HCT116 (cell line): ENCODE results near the gene GMDS. TPM values are rescaled to one million over a fixed set of nuclear protein-coding genes. Genes with fewer than 3 reads are reported as not detected.
A peak's percentile ranks its signal among the peaks of the same experiment; 100 is the strongest.

Experiments used
- ATAC-seq: fragments of 200-7000 bp; cut with Tn5 transposase; 2 replicates; pipeline ENCODE4 v1.9.1; 2020; ENCODE audit warnings: mild to moderate bottlenecking, moderate library complexity
- BruUV-seq: library from RNA; stranded (reverse); fragments of 400-500 nt; replicated peaks from 2 replicates; lab custom pipeline; 2021; lab: Mats Ljungman, UMichigan
- CTCF ChIA-PET: fragments of 300-600 bp; sonication (Branson Sonifier 250); formaldehyde crosslinking; loops from one replicate; lab custom pipeline; 2021; ENCODE audit warnings: antibody characterized with exemption; lab: Charles Lee
- POLR2A ChIA-PET: fragments of 300-600, 350-600 bp; sonication (Branson Sonifier 250); formaldehyde crosslinking; loops from one replicate; lab custom pipeline; 2021; ENCODE audit warnings: antibody characterized with exemption; lab: Charles Lee
- RAD21 ChIA-PET, 2 experiments: fragments of 300-600 bp; sonication (Branson Sonifier 250); formaldehyde crosslinking; loops; one replicate each; lab custom pipeline; 2023; ENCODE audit warnings: low total read pairs in 2 of 2; ENCODE audit not compliant: uncharacterized antibody in 2 of 2, unreplicated experiment in 2 of 2, low non-redundant PET in 1 of 2; lab: Charles Lee
- DNase-seq: peaks from one replicate; pipeline ENCODE4 v3.0.0-alpha.2; 2010; ENCODE audit warnings: low read depth, low spot score
- H2AFZ ChIP-seq: fragments of 200-600 bp; shearing (Covaris generic), sonication (generic); 2 replicates; pipeline ENCODE4 v1.6.1; 2017; ENCODE audit warnings: low read depth, mixed run types, mixed read lengths, antibody characterized with exemption, low read length; ENCODE audit not compliant: poor library complexity, severe bottlenecking
- H3K27ac ChIP-seq: 2 replicates; pipeline ENCODE4 v1.5.1; 2012; ENCODE audit warnings: low read depth, low read length
- H3K27me3 ChIP-seq: fragments of 200-600 bp; sonication (generic); 2 replicates; pipeline ENCODE4 v1.6.1; 2016; ENCODE audit warnings: mixed run types, low read length, mixed read lengths; ENCODE audit not compliant: insufficient read depth
- H3K36me3 ChIP-seq, 2 experiments: fragments of 200-500 bp in 1 of 2; fragments of 200-600 bp in 1 of 2; sonication (Bioruptor generic) in 1 of 2; sonication (generic) in 1 of 2; 2 replicates each; pipeline versions ENCODE4 v1.5.1 to v1.6.1; 2014 to 2016; ENCODE audit warnings: low read length in 2 of 2, inconsistent platforms in 1 of 2, mixed read lengths in 1 of 2, mixed run types in 1 of 2; ENCODE audit not compliant: insufficient read depth in 2 of 2, control insufficient read depth in 1 of 2
- H3K4me1 ChIP-seq, 2 experiments: fragments of 200-600 bp in 1 of 2; sonication (generic) in 1 of 2; 2 replicates each; pipeline versions ENCODE4 v1.5.1 to v1.6.1; 2012 to 2017; ENCODE audit warnings: low read length in 2 of 2, inconsistent platforms in 1 of 2, mild to moderate bottlenecking in 1 of 2, mixed read lengths in 1 of 2, mixed run types in 1 of 2, moderate library complexity in 1 of 2; ENCODE audit not compliant: insufficient read depth in 2 of 2, control insufficient read depth in 1 of 2
- H3K4me2 ChIP-seq: fragments of 200-600 bp; sonication (generic); 2 replicates; pipeline ENCODE4 v1.6.1; 2017; ENCODE audit warnings: mixed run types, low read length, mixed read lengths
- H3K4me3 ChIP-seq, 2 experiments: fragments of 200-600 bp in 1 of 2; sonication (generic) in 1 of 2; replicated peaks in 1 of 2; 2 replicates each; pipeline ENCODE4 v1.5.1; 2011 to 2016; ENCODE audit warnings: low read length in 2 of 2, control low read depth in 1 of 2, low read depth in 1 of 2, mild to moderate bottlenecking in 1 of 2, mixed read lengths in 1 of 2, mixed run types in 1 of 2
- H3K79me2 ChIP-seq: fragments of 200-600 bp; sonication (generic); 2 replicates; pipeline ENCODE4 v1.6.1; 2017; ENCODE audit warnings: mild to moderate bottlenecking, mixed run types, low read length, moderate library complexity, mixed read lengths; ENCODE audit not compliant: insufficient read depth
- H3K9ac ChIP-seq: fragments of 200-600 bp; sonication (generic); 2 replicates; pipeline ENCODE4 v1.6.1; 2016; ENCODE audit warnings: low read length, mixed read lengths
- H3K9me2 ChIP-seq: fragments of 200-600 bp; sonication (generic), shearing (Covaris generic); 2 replicates; pipeline ENCODE4 v1.6.1; 2017; ENCODE audit warnings: mixed run types, mild to moderate bottlenecking, moderate library complexity; ENCODE audit not compliant: insufficient read depth
- H3K9me3 ChIP-seq, 2 experiments: fragments of 200-500 bp in 1 of 2; fragments of 200-600 bp in 1 of 2; sonication (Bioruptor generic) in 1 of 2; sonication (generic) in 1 of 2; 2 replicates each; pipeline ENCODE4 v1.6.1; 2014 to 2017; ENCODE audit warnings: low read length in 2 of 2, mixed read lengths in 2 of 2, inconsistent platforms in 1 of 2, low read depth in 1 of 2, mild to moderate bottlenecking in 1 of 2, mixed run types in 1 of 2, moderate library complexity in 1 of 2; ENCODE audit not compliant: control insufficient read depth in 1 of 2, insufficient read depth in 1 of 2
- H4K20me1 ChIP-seq: fragments of 200-600 bp; sonication (generic), shearing (Covaris generic); 2 replicates; pipeline ENCODE4 v1.6.1; 2017; ENCODE audit warnings: mixed run types, mild to moderate bottlenecking, moderate library complexity; ENCODE audit not compliant: insufficient read depth
- CBX3 ChIP-seq: IDR thresholded peaks from 2 replicates; pipeline ENCODE4 v1.6.1; 2012; ENCODE audit warnings: low read depth
- EGR1 ChIP-seq: IDR thresholded peaks from 2 replicates; pipeline ENCODE4 v1.6.1; 2012; ENCODE audit warnings: low read depth
- EZH2 ChIP-seq: fragments of 200-600 bp; sonication (generic); IDR thresholded peaks from 2 replicates; pipeline ENCODE4 v1.6.1; 2017; ENCODE audit warnings: antibody characterized with exemption, mixed run types
- JUND ChIP-seq: IDR thresholded peaks from 2 replicates; pipeline ENCODE4 v1.6.1; 2012
- POLR2A ChIP-seq: IDR thresholded peaks from 2 replicates; pipeline ENCODE4 v1.7.0; 2011; ENCODE audit warnings: borderline replicate concordance; ENCODE audit not compliant: insufficient read depth, insufficient read length; ENCODE audit errors: extremely low read depth
- RAD21 ChIP-seq: IDR thresholded peaks from 2 replicates; pipeline ENCODE4 v1.6.1; 2012; ENCODE audit warnings: low read depth, mild to moderate bottlenecking
- SIN3A ChIP-seq: IDR thresholded peaks from 2 replicates; pipeline ENCODE4 v1.6.1; 2012; ENCODE audit warnings: low read depth
- SRF ChIP-seq: IDR thresholded peaks from 2 replicates; pipeline ENCODE4 v1.6.1; 2012; ENCODE audit warnings: low read depth
- TCF7L2 ChIP-seq: IDR thresholded peaks from 2 replicates; pipeline ENCODE4 v1.7.0; 2011; ENCODE audit warnings: borderline replicate concordance, inconsistent platforms; ENCODE audit not compliant: insufficient read depth, insufficient read length; ENCODE audit errors: extremely low read depth
- ZFX ChIP-seq: fragments of 450-650 bp; IDR thresholded peaks from 2 replicates; pipeline ENCODE4 v1.6.1; 2017
- intact Hi-C: fragments of 100-400 bp; cut with micrococcal nuclease; formaldehyde crosslinking; loops from 2 replicates; pipeline ENCODE4 v1.10.0; 2022
- total RNA-seq: library from RNA; stranded (reverse); gene quantifications from one replicate; pipeline ENCODE4 v1.2.1, GENCODE V29; 2021; ENCODE audit not compliant: unreplicated experiment
- TF ChIP-seq, protein P1 (sequence below): IDR thresholded peaks from 2 replicates; pipeline ENCODE4 v1.6.1; 2012; ENCODE audit warnings: low read depth
- TF ChIP-seq, protein P2 (sequence below), 3 experiments: fragments of 200-600 bp in 1 of 3; sonication (generic) in 1 of 3; IDR thresholded peaks in 2 of 3; conservative IDR thresholded peaks in 1 of 3; 2 replicates each; pipeline ENCODE4 v1.5.1; 2012 to 2017; ENCODE audit warnings: low read depth in 2 of 3, low read length in 2 of 3, antibody characterized with exemption in 1 of 3, borderline replicate concordance in 1 of 3, control low read depth in 1 of 3, mild to moderate bottlenecking in 1 of 3, mixed read lengths in 1 of 3, mixed run types in 1 of 3, moderate library complexity in 1 of 3; ENCODE audit not compliant: insufficient read depth in 1 of 3
- TF ChIP-seq, protein P3 (sequence below): IDR thresholded peaks from 2 replicates; pipeline ENCODE4 v1.6.1; 2012
- TF ChIP-seq, protein P4 (sequence below): IDR thresholded peaks from 2 replicates; pipeline ENCODE4 v1.6.1; 2011; ENCODE audit warnings: mild to moderate bottlenecking, low read length, moderate library complexity; ENCODE audit not compliant: insufficient replicate concordance; ENCODE audit errors: extremely low read depth

GMDS gene
- total RNA-seq, 1 experiment from 2014 or later, result 34.4 TPM

DNA sequence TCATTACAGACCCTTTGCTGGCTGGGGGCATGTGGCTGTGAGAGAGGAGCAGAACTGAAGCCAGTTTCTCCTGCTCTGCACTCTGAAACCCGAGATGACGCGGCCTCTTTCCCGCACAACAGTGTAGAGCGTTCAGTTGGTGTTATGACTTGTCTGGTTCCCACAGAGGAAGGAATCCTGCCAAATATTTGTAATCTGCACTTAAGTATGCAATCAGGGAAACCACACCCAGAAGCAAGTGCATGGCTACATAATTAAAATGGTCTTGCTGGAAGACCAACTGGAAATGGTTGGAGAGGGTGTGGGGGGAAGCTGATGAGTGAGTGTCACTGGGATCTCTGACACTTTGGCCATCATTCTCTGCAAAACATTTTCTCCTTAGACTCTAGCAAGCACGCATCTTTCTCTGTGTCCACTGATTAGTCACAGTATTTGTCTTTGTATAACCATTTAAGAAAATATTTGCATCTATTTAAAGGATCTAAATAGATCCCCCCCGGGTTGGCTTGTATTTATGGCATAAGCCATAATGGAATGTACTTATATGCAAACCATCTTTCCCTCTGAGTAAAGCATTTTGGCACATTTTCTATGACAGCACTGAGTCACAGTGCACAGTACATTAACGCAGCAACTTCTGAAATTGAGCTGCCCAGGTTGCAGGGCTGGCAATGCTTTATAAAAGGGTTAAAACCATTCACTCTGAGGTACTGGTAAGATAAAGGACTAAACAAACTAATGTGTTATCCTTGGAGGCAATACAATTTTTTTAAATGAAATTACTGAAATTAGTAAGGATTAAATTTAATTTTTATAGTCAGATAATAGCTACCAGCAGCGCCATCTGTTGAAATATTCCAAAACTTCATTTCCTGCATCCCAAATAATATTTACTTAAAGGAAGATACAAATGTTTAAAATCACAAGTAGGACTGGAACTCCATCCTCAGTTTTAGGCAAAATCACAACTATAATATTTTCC is 559.0 kb downstream of the GMDS start:
- TF ChIP-seq EGR1 (no peak), TCF7L2 (no peak), RAD21 (peak; percentile 62), JUND (no peak), SRF (no peak), SIN3A (no peak), ZFX (no peak), POLR2A (no peak), EZH2 (no peak), CBX3 (no peak)
- TF ChIP-seq, protein P1, sequence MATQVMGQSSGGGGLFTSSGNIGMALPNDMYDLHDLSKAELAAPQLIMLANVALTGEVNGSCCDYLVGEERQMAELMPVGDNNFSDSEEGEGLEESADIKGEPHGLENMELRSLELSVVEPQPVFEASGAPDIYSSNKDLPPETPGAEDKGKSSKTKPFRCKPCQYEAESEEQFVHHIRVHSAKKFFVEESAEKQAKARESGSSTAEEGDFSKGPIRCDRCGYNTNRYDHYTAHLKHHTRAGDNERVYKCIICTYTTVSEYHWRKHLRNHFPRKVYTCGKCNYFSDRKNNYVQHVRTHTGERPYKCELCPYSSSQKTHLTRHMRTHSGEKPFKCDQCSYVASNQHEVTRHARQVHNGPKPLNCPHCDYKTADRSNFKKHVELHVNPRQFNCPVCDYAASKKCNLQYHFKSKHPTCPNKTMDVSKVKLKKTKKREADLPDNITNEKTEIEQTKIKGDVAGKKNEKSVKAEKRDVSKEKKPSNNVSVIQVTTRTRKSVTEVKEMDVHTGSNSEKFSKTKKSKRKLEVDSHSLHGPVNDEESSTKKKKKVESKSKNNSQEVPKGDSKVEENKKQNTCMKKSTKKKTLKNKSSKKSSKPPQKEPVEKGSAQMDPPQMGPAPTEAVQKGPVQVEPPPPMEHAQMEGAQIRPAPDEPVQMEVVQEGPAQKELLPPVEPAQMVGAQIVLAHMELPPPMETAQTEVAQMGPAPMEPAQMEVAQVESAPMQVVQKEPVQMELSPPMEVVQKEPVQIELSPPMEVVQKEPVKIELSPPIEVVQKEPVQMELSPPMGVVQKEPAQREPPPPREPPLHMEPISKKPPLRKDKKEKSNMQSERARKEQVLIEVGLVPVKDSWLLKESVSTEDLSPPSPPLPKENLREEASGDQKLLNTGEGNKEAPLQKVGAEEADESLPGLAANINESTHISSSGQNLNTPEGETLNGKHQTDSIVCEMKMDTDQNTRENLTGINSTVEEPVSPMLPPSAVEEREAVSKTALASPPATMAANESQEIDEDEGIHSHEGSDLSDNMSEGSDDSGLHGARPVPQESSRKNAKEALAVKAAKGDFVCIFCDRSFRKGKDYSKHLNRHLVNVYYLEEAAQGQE, result no peak
- TF ChIP-seq, protein P2, sequence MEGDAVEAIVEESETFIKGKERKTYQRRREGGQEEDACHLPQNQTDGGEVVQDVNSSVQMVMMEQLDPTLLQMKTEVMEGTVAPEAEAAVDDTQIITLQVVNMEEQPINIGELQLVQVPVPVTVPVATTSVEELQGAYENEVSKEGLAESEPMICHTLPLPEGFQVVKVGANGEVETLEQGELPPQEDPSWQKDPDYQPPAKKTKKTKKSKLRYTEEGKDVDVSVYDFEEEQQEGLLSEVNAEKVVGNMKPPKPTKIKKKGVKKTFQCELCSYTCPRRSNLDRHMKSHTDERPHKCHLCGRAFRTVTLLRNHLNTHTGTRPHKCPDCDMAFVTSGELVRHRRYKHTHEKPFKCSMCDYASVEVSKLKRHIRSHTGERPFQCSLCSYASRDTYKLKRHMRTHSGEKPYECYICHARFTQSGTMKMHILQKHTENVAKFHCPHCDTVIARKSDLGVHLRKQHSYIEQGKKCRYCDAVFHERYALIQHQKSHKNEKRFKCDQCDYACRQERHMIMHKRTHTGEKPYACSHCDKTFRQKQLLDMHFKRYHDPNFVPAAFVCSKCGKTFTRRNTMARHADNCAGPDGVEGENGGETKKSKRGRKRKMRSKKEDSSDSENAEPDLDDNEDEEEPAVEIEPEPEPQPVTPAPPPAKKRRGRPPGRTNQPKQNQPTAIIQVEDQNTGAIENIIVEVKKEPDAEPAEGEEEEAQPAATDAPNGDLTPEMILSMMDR (IDR thresholded peaks at IDR 0.05 in 2 of 3, conservative IDR thresholded peaks at IDR 0.05 in 1 of 3; ENCODE audit: borderline replicate concordance in 1 of 3, insufficient read depth in 1 of 3, low read depth in 2 of 3, low read length in 2 of 3), result peak; percentile 14 to 47 (median 38); a peak in 4 of 6 replicates
- TF ChIP-seq, protein P3, sequence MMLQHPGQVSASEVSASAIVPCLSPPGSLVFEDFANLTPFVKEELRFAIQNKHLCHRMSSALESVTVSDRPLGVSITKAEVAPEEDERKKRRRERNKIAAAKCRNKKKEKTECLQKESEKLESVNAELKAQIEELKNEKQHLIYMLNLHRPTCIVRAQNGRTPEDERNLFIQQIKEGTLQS, result no peak
- TF ChIP-seq, protein P4, sequence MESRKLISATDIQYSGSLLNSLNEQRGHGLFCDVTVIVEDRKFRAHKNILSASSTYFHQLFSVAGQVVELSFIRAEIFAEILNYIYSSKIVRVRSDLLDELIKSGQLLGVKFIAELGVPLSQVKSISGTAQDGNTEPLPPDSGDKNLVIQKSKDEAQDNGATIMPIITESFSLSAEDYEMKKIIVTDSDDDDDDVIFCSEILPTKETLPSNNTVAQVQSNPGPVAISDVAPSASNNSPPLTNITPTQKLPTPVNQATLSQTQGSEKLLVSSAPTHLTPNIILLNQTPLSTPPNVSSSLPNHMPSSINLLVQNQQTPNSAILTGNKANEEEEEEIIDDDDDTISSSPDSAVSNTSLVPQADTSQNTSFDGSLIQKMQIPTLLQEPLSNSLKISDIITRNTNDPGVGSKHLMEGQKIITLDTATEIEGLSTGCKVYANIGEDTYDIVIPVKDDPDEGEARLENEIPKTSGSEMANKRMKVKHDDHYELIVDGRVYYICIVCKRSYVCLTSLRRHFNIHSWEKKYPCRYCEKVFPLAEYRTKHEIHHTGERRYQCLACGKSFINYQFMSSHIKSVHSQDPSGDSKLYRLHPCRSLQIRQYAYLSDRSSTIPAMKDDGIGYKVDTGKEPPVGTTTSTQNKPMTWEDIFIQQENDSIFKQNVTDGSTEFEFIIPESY, result no peak
- TF ChIP-seq, all 23 proteins: peak for 2
- RAD21 ChIA-PET, result interaction anchor here in 1 of 2 experiments (0.6 to 1.0 kb wide), 2 partner anchors 74 to 75 kb away, joined by 4 to 5 read pairs; no protein-coding TSS in a partner anchor

More for the DNA sequence above, 559.0 kb downstream of the GMDS start:
- no peaks in the 10 kb centered on the region for H3K27me3 ChIP-seq
- H4K20me1 ChIP-seq, result no peaks in the 10 kb centered on the region
- H3K4me2 ChIP-seq, result no peak overlapping the region
- no peak overlapping the region for H2AFZ ChIP-seq
- H3K9me3 ChIP-seq, result no peaks in the 10 kb centered on the region
- H3K79me2 ChIP-seq, result no peaks in the 10 kb centered on the region
- H3K9me2 ChIP-seq, result no peaks in the 10 kb centered on the region
- H3K27ac ChIP-seq, result no peak overlapping the region
- DNase-seq, result no peak
- H3K36me3 ChIP-seq, result no peaks in the 10 kb centered on the region
- POLR2A ChIA-PET, result interaction anchor here (0.9 kb wide), 1 partner anchor 71 kb away, joined by 3 read pairs; no protein-coding TSS in a partner anchor
- H3K4me1 ChIP-seq, result peaks cover 15 to 16% of the 10 kb centered on the region in 2 experiments; a peak in 2 of 4 replicates
- peak; percentile 46; the same call in 1 of the 2 replicates for ATAC-seq
- no peak overlapping the region for H3K4me3 ChIP-seq
- BruUV-seq, result no TSS peak
- no peak overlapping the region for H3K9ac ChIP-seq
- CTCF ChIA-PET, result interaction anchor here (0.9 to 2.3 kb wide), 12 partner anchors 12 to 948 kb away, joined by 3 to 7 read pairs (median 3); no protein-coding TSS in a partner anchor
- intact Hi-C loops, result loop anchor here (5.0 kb wide), 1 partner anchor 79 kb away; the partner anchor contains the start of gene FOXC1
